Thymus (tissue), 11 donors: ENCODE results near the gene MIEF2. TPM values are rescaled to one million over a fixed set of nuclear protein-coding genes. Genes with fewer than 3 reads are reported as not detected.
A peak's percentile ranks its signal among the peaks of the same experiment; 100 is the strongest.

Experiments used
- DNase-seq, 9 donors: peaks; one replicate each; pipeline ENCODE4 v3.0.0-alpha.2; 2013; ENCODE audit warnings: low spot score in 9 of 9, low read depth in 6 of 9, missing footprints in 1 of 9
- H3K27ac ChIP-seq, 2 donors: one replicate each; pipeline ENCODE4 v1.5.1; 2013; ENCODE audit warnings: control low read depth in 1 of 2, low read depth in 1 of 2, low read length in 1 of 2, mild to moderate bottlenecking in 1 of 2, moderate library complexity in 1 of 2
- H3K27me3 ChIP-seq, 2 donors: one replicate each; pipeline ENCODE4 v1.5.1; 2013; ENCODE audit warnings: low read length in 1 of 2; ENCODE audit not compliant: control insufficient read depth in 2 of 2, insufficient read depth in 1 of 2
- H3K36me3 ChIP-seq, 2 donors: one replicate each; pipeline ENCODE4 v1.5.1; 2013; ENCODE audit warnings: low read length in 1 of 2, mild to moderate bottlenecking in 1 of 2, moderate library complexity in 1 of 2; ENCODE audit not compliant: control insufficient read depth in 2 of 2, insufficient read depth in 2 of 2
- H3K4me1 ChIP-seq, 2 donors: one replicate each; pipeline ENCODE4 v1.5.1; 2013; ENCODE audit warnings: low read length in 2 of 2; ENCODE audit not compliant: control insufficient read depth in 2 of 2, insufficient read depth in 2 of 2
- H3K4me3 ChIP-seq, 2 donors: one replicate each; pipeline ENCODE4 v1.5.1; 2013; ENCODE audit warnings: low read length in 2 of 2, control low read depth in 1 of 2, mild to moderate bottlenecking in 1 of 2
- H3K9me3 ChIP-seq, 2 donors: one replicate each; pipeline ENCODE4 v1.5.1; 2013; ENCODE audit warnings: low read length in 1 of 2, mild to moderate bottlenecking in 1 of 2; ENCODE audit not compliant: control insufficient read depth in 2 of 2, insufficient read depth in 1 of 2
- WGBS: extraction: QIAGEN DNeasy Blood & Tissue Kit; methylation state at CpG from one replicate; pipeline ENCODE4 v1.1.7; 2013; 5-methylcytosine and 5-hydroxymethylcytosine counted together
- polyA plus RNA-seq: library from polyadenylated mRNA; stranded (reverse); fragments of 200-250 nt; gene quantifications from one replicate; pipeline ENCODE4 v1.2.3, GENCODE V29; 2013
- total RNA-seq: library from RNA; stranded (reverse); fragments of 120-200 nt; gene quantifications from one replicate; pipeline ENCODE4 v1.2.4, GENCODE V29; 2013
- donor health status: healthy.

MIEF2 gene
- total and polyA plus RNA-seq, 2 donors = 5.4 to 8.5 TPM

DNA sequence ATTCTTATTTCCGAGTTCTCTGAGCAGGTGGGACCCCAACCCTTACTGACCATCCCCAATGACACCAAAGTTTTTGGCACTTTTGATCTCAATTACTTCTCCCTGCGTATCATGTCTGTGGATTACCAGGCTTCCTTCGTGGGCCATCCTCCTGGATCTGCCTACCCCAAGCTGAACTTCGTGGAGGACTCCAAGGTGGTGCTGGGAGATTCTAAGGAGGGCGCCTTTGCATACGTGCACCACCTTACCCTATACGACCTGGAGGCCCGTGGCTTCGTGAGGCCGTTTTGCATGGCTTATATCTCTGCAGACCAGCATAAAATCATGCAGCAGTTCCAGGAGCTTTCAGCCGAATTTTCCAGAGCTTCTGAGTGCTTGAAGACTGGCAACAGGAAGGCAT, 55.5 kb downstream of the MIEF2 start:
- Histone ChIP-seq H3K36me3 (peaks cover 25 to 33% of the 10 kb centered on the region in 2 donors), H3K4me1 (peaks cover 27 to 56% of the 10 kb centered on the region in 2 donors), H3K9me3 (peaks cover 0 to 5% of the 10 kb centered on the region in 2 donors), H3K27ac (peak overlapping the region; percentile 86 to 99), H3K4me3 (peak overlapping the region; percentile 83 to 99), H3K27me3 (no peaks in the 10 kb centered on the region)
- DNase-seq = no peak
- 76% methylated on average over 11 of the region's 11 CpGs for WGBS

Other genes with a start within 250 kb of the MIEF2 start
- gene ATPAF2, start 221.5 kb upstream of the MIEF2 start, total RNA-seq = 16.4 TPM
- 23.1 TPM for gene ATPAF2, start 221.5 kb upstream of the MIEF2 start, polyA plus RNA-seq
- gene GID4, start 221.3 kb upstream of the MIEF2 start, total RNA-seq = 4.9 TPM
- gene GID4, start 221.3 kb upstream of the MIEF2 start, polyA plus RNA-seq = 6.0 TPM
- gene DRG2, start 172.7 kb upstream of the MIEF2 start, total RNA-seq = 32.4 TPM
- 46.4 TPM for gene DRG2, start 172.7 kb upstream of the MIEF2 start, polyA plus RNA-seq
- 0.24 TPM for gene MYO15A, start 151.9 kb upstream of the MIEF2 start, total RNA-seq
- 1.9 TPM for gene MYO15A, start 151.9 kb upstream of the MIEF2 start, polyA plus RNA-seq
- 58.3 TPM for gene ALKBH5, start 76.8 kb upstream of the MIEF2 start, total RNA-seq
- 48.5 TPM for gene ALKBH5, start 76.8 kb upstream of the MIEF2 start, polyA plus RNA-seq
- 8.0 TPM for gene LLGL1, start 35.0 kb upstream of the MIEF2 start, total RNA-seq
- gene LLGL1, start 35.0 kb upstream of the MIEF2 start, polyA plus RNA-seq = 8.3 TPM
- 112 TPM for gene FLII, start 1.9 kb upstream of the MIEF2 start, total RNA-seq
- 195 TPM for gene FLII, start 1.9 kb upstream of the MIEF2 start, polyA plus RNA-seq
- 22.6 TPM for gene TOP3A, start 54.3 kb downstream of the MIEF2 start, total RNA-seq
- 23.5 TPM for gene TOP3A, start 54.3 kb downstream of the MIEF2 start, polyA plus RNA-seq
- 7.8 TPM for gene SMCR8, start 54.6 kb downstream of the MIEF2 start, total RNA-seq
- 7.3 TPM for gene SMCR8, start 54.6 kb downstream of the MIEF2 start, polyA plus RNA-seq
- 34.2 TPM for gene SHMT1, start 102.9 kb downstream of the MIEF2 start, total RNA-seq
- 16.1 TPM for gene SHMT1, start 102.9 kb downstream of the MIEF2 start, polyA plus RNA-seq
- 4.3 TPM for gene EVPLL, start 117.1 kb downstream of the MIEF2 start, total RNA-seq
- 0.25 TPM for gene EVPLL, start 117.1 kb downstream of the MIEF2 start, polyA plus RNA-seq
- 0.05 TPM for gene LGALS9C, start 216.1 kb downstream of the MIEF2 start, total RNA-seq
- gene LGALS9C, start 216.1 kb downstream of the MIEF2 start, polyA plus RNA-seq = 0.37 TPM